Upper lobe of left lung (tissue), 6 donors: ENCODE results near the gene NRM. TPM values are rescaled to one million over a fixed set of nuclear protein-coding genes. Genes with fewer than 3 reads are reported as not detected.
"Not testable (repeated sequence)": the region's sequence is repeated elsewhere in the genome, so short reads cannot be mapped to it uniquely, and the experiment has no call there.

Experiments
- ATAC-seq, 2 donors: fragments of 200-7000 bp; cut with Tn5 transposase; one replicate each; pipeline ENCODE4 v1.9.1; 2022; ENCODE audit warnings: mild to moderate bottlenecking in 2 of 2, moderate library complexity in 2 of 2; ENCODE audit not compliant: low FRiP score in 2 of 2
- DNase-seq, 2 donors: peaks; one replicate each; pipeline ENCODE4 v3.0.0-alpha.2; 2019 to 2020
- H3K27ac ChIP-seq, 4 donors: fragments of 200-600 bp; sonication (generic); one replicate each; pipeline ENCODE4 v1.5.1; 2016 to 2019
- H3K27me3 ChIP-seq, 4 donors: fragments of 200-600 bp; sonication (generic); one replicate each; pipeline ENCODE4 v1.5.1; 2017 to 2019
- H3K36me3 ChIP-seq, 4 donors: fragments of 200-600 bp; sonication (generic); one replicate each; pipeline ENCODE4 v1.5.1; 2016 to 2019
- H3K4me1 ChIP-seq, 4 donors: fragments of 200-600 bp; sonication (generic); one replicate each; pipeline ENCODE4 v1.5.1; 2018 to 2019
- H3K4me3 ChIP-seq, 4 donors: fragments of 200-600 bp; sonication (generic); one replicate each; pipeline ENCODE4 v1.5.1; 2017 to 2019; ENCODE audit warnings: mild to moderate bottlenecking in 2 of 4, moderate library complexity in 1 of 4
- H3K9me3 ChIP-seq, 4 donors: fragments of 200-600 bp; sonication (generic); one replicate each; pipeline ENCODE4 v1.5.1; 2018 to 2019
- CTCF ChIP-seq, 6 experiments: fragments of 450-650 bp in 4 of 6; fragments of 200-600 bp in 2 of 6; sonication (generic) in 2 of 6; IDR thresholded peaks; one replicate each; pipeline ENCODE4 v1.5.1; 2016 to 2019; ENCODE audit warnings: antibody characterized with exemption in 6 of 6
- EP300 ChIP-seq, 4 donors: sonication (generic); formaldehyde crosslinking; IDR thresholded peaks; one replicate each; pipeline ENCODE4 v1.5.1; 2017; ENCODE audit warnings: antibody characterized with exemption in 4 of 4, control low read depth in 2 of 4
- POLR2A ChIP-seq, 4 donors: fragments of 450-650 bp; IDR thresholded peaks; one replicate each; pipeline ENCODE4 v1.5.1; 2016 to 2017; ENCODE audit warnings: antibody characterized with exemption in 4 of 4, mild to moderate bottlenecking in 2 of 4
- POLR2AphosphoS5 ChIP-seq, 2 donors: sonication (generic); formaldehyde crosslinking; IDR thresholded peaks; one replicate each; pipeline ENCODE4 v1.5.1; 2017; ENCODE audit warnings: antibody characterized with exemption in 2 of 2
- WGBS, 2 donors: methylation state at CpG; one replicate each; pipeline ENCODE4 v1.1.5; 2017 to 2018; 5-methylcytosine and 5-hydroxymethylcytosine counted together
- total RNA-seq, 6 donors: library from RNA; depleted of rRNA in 4 of 6; stranded (reverse); fragments of >200 nt in 4 of 6; gene quantifications; one replicate each; pipeline versions ENCODE4 v1.1.0 to v1.2.1, GENCODE V29; 2016 to 2021
- donor health status: DM: no; HTN: no; CAD: no; lungs with moderate emphysema.
- donor health status: DM: no; HTN: yes; CAD: no; lungs with severe emphysema.

NRM gene
- total RNA-seq, 6 donors from 2014 or later, result 3.3 to 13.4 (median 7.2) TPM

- H3K27ac ChIP-seq, result no peak overlapping the region
- ATAC-seq, result no peak
- no peak for TF ChIP-seq CTCF (IDR thresholded peaks at IDR 0.05)
- TF ChIP-seq POLR2A (IDR thresholded peaks at IDR 0.05), result no peak
- no peak for TF ChIP-seq EP300 (IDR thresholded peaks at IDR 0.05)
- TF ChIP-seq POLR2AphosphoS5 (IDR thresholded peaks at IDR 0.05), result no peak
- H3K4me3 ChIP-seq, result peak overlapping the region in 1 of 4 donors; percentile 95
- peak in 1 of 2 donors; percentile 62 for DNase-seq
- H3K9me3 ChIP-seq, result no peaks in the 10 kb centered on the region
- H3K36me3 ChIP-seq, result peaks cover 0 to 54% (median 33%) of the 10 kb centered on the region in 4 donors
- 83 to 90% methylated on average over 26 to 27 of the region's 27 CpGs for WGBS, 2 donors
- H3K4me1 ChIP-seq, result peaks cover 18 to 25% (median 18%) of the 10 kb centered on the region in 4 donors
- H3K27me3 ChIP-seq, result no peaks in the 10 kb centered on the region
Observed at GRCh38 chr6:30670760-30671527, 19.8 kb downstream of the NRM start.

GRCh38 chr6:30666300-30666699, 24.5 kb downstream of the NRM start:
- not testable (repeated sequence) for ATAC-seq, H3K27ac ChIP-seq, DNase-seq, H3K9me3 ChIP-seq, H3K4me3 ChIP-seq, H3K27me3 ChIP-seq, H3K4me1 ChIP-seq
- H3K36me3 ChIP-seq, result peaks cover 25 to 98% (median 77%) of the 10 kb centered on the region in 4 donors
- 90 to 100% methylated on average over 2 of the region's 2 CpGs for WGBS, 2 donors

- Histone ChIP-seq H3K27me3 (no peaks in the 10 kb centered on the region), H3K9me3 (no peaks in the 10 kb centered on the region), H3K4me1 (no peaks in the 10 kb centered on the region), H3K36me3 (peaks cover 27 to 100% (median 84%) of the 10 kb centered on the region in 4 donors), H3K27ac (no peak overlapping the region), H3K4me3 (no peak overlapping the region)
- ATAC-seq, result no peak
- TF ChIP-seq EP300 (IDR thresholded peaks at IDR 0.05), result no peak
- TF ChIP-seq POLR2AphosphoS5 (IDR thresholded peaks at IDR 0.05), result no peak
- no peak for TF ChIP-seq POLR2A (IDR thresholded peaks at IDR 0.05)
- TF ChIP-seq CTCF (IDR thresholded peaks at IDR 0.05), result no peak
- 92 to 95% methylated on average over 34 of the region's 34 CpGs for WGBS, 2 donors
- peak in 1 of 2 donors; percentile 56 for DNase-seq
Observed at GRCh38 chr6:30664994-30665767, 25.6 kb downstream of the NRM start.

- not testable (repeated sequence) for H3K4me1 ChIP-seq, H3K9me3 ChIP-seq, DNase-seq, ATAC-seq, H3K4me3 ChIP-seq, H3K27me3 ChIP-seq, H3K27ac ChIP-seq
- H3K36me3 ChIP-seq, result peaks cover 56 to 100% (median 99%) of the 10 kb centered on the region in 4 donors
- WGBS, 2 donors, result 95 to 99% methylated on average over 5 of the region's 5 CpGs
Observed at GRCh38 chr6:30657922-30658321, 32.9 kb downstream of the NRM start.

GRCh38 chr6:30657454-30657853, 33.3 kb downstream of the NRM start:
- H3K4me1 ChIP-seq, result no peaks in the 10 kb centered on the region
- H3K27me3 ChIP-seq, result no peaks in the 10 kb centered on the region
- peaks cover 52 to 100% (median 99%) of the 10 kb centered on the region in 4 donors for H3K36me3 ChIP-seq
- no peak overlapping the region for H3K27ac ChIP-seq
- no peak for ATAC-seq
- TF ChIP-seq CTCF (IDR thresholded peaks at IDR 0.05), result no peak
- TF ChIP-seq EP300 (IDR thresholded peaks at IDR 0.05), result no peak
- TF ChIP-seq POLR2A (IDR thresholded peaks at IDR 0.05), result no peak
- no peak for TF ChIP-seq POLR2AphosphoS5 (IDR thresholded peaks at IDR 0.05)
- H3K4me3 ChIP-seq, result no peak overlapping the region
- no peak for DNase-seq
- H3K9me3 ChIP-seq, result no peaks in the 10 kb centered on the region
